HepG2 (cell line): ENCODE results near the gene SGSM1. TPM values are rescaled to one million over a fixed set of nuclear protein-coding genes. Genes with fewer than 3 reads are reported as not detected.
A peak's percentile ranks its signal among the peaks of the same experiment; 100 is the strongest.

ENCODE experiments used
- ATAC-seq: fragments of 200-7000 bp; cut with Tn5 transposase; 3 replicates; pipeline ENCODE4 v1.9.1; 2020; ENCODE audit warnings: mild to moderate bottlenecking, moderate library complexity
- BruUV-seq: library from RNA; stranded (reverse); fragments of 400-500 nt; replicated peaks from 2 replicates; lab custom pipeline; 2021; lab: Mats Ljungman, UMichigan
- CTCF ChIA-PET: fragments of 300-600 bp; formaldehyde crosslinking; extraction: SDS; loops from one replicate; lab custom pipeline; 2021; ENCODE audit warnings: low total read pairs, inconsistent platforms, low intra/inter-chr PET ratio; lab: Yijun Ruan, JAX
- POLR2A ChIA-PET: fragments of 350-600 bp; sonication (Branson Sonifier 250); formaldehyde crosslinking; loops from one replicate; lab custom pipeline; 2020; ENCODE audit warnings: antibody characterized with exemption, inconsistent platforms; lab: Yijun Ruan, JAX
- DNase-seq: peaks from one replicate; pipeline ENCODE4 v3.0.0-alpha.2; 2015; ENCODE audit warnings: low spot score
- FAIRE-seq: peaks from 3 replicates; lab custom pipeline; 2011; peaks lifted over from hg19 to GRCh38; lab: Jason Lieb, UNC
- H2AFZ ChIP-seq: one replicate; pipeline ENCODE4 v1.6.1; 2011; ENCODE audit warnings: low read length, inconsistent platforms
- H3K27ac ChIP-seq: fragments of 300-600 bp; 3 replicates; pipeline ENCODE4 v1.8.0; 2011; ENCODE audit warnings: mixed run types, mild to moderate bottlenecking, mixed read lengths, low read length, inconsistent platforms; ENCODE audit not compliant: insufficient read depth; ENCODE audit errors: extremely low read length
- H3K27me3 ChIP-seq, 2 experiments: fragments of 200-600 bp in 1 of 2; 2 replicates in 1 of 2; 3 replicates in 1 of 2; pipeline versions ENCODE4 v1.6.0 to v1.8.0; 2011; ENCODE audit warnings: low read length in 2 of 2, mild to moderate bottlenecking in 2 of 2, moderate library complexity in 2 of 2, inconsistent platforms in 1 of 2; ENCODE audit not compliant: insufficient read depth in 2 of 2, control insufficient read depth in 1 of 2
- H3K36me3 ChIP-seq, 2 experiments: fragments of 200-600 bp in 1 of 2; replicated peaks in 1 of 2; 2 replicates in 1 of 2; 3 replicates in 1 of 2; pipeline versions ENCODE4 v1.5.1 to v1.8.0; 2011; ENCODE audit warnings: low read length in 2 of 2, inconsistent platforms in 1 of 2; ENCODE audit not compliant: insufficient read depth in 2 of 2, control insufficient read depth in 1 of 2
- H3K4me1 ChIP-seq: 2 replicates; pipeline ENCODE4 v1.5.1; 2012; ENCODE audit warnings: low read length, inconsistent platforms; ENCODE audit not compliant: insufficient read depth
- H3K4me2 ChIP-seq: 2 replicates; pipeline ENCODE4 v1.6.0; 2011; ENCODE audit warnings: low read depth, low read length, inconsistent platforms
- H3K4me3 ChIP-seq, 3 experiments: fragments of 200-600 bp in 1 of 3; sonication (generic), shearing (Covaris generic) in 1 of 3; replicated peaks in 1 of 3; 2 replicates each; pipeline ENCODE4 v1.5.1; 2011 to 2016; ENCODE audit warnings: low read length in 3 of 3, inconsistent platforms in 2 of 3, low read depth in 2 of 3, mild to moderate bottlenecking in 2 of 3, control low read depth in 1 of 3, mixed read lengths in 1 of 3; ENCODE audit not compliant: insufficient read depth in 1 of 3
- H3K79me2 ChIP-seq: one replicate; pipeline ENCODE4 v1.6.1; 2011; ENCODE audit warnings: low read length, inconsistent platforms; ENCODE audit not compliant: insufficient read depth
- H3K9ac ChIP-seq: 2 replicates; pipeline ENCODE4 v1.6.0; 2011; ENCODE audit warnings: mild to moderate bottlenecking, low read depth, low read length, inconsistent platforms; ENCODE audit not compliant: insufficient read depth
- H3K9me3 ChIP-seq: 2 replicates; pipeline ENCODE4 v1.5.1; 2012; ENCODE audit warnings: mild to moderate bottlenecking, low read length
- H4K20me1 ChIP-seq: 2 replicates; pipeline ENCODE4 v1.6.0; 2011; ENCODE audit warnings: inconsistent platforms, mild to moderate bottlenecking, low read length, moderate library complexity; ENCODE audit not compliant: insufficient read depth
- FOXO1 ChIP-seq: sonication (generic); formaldehyde crosslinking; IDR thresholded peaks from 2 replicates; pipeline ENCODE4 v1.4.0; 2020; ENCODE audit warnings: missing genetic modification reagents
- LCORL ChIP-seq, 2 experiments: fragments of 450-650 bp in 1 of 2; sonication (generic) in 1 of 2; formaldehyde crosslinking in 1 of 2; IDR thresholded peaks; 2 replicates each; pipeline versions ENCODE4 v1.5.0 to v1.6.1; 2017 to 2020; ENCODE audit warnings: antibody characterized with exemption in 1 of 2, missing genetic modification reagents in 1 of 2
- RARA ChIP-seq: IDR thresholded peaks from 2 replicates; pipeline ENCODE4 v1.6.1; 2016; ENCODE audit warnings: missing genetic modification reagents, missing compliant biosample characterization
- SP5 ChIP-seq: IDR thresholded peaks from 2 replicates; pipeline ENCODE4 v1.6.1; 2016; ENCODE audit warnings: low read depth, borderline replicate concordance
- ZFY ChIP-seq: sonication (generic); formaldehyde crosslinking; IDR thresholded peaks from 2 replicates; pipeline ENCODE4 v1.4.0; 2020; ENCODE audit warnings: missing genetic modification reagents
- ZNF260 ChIP-seq: sonication (generic); formaldehyde crosslinking; IDR thresholded peaks from 2 replicates; pipeline ENCODE4 v1.4.0; 2020; ENCODE audit warnings: missing genetic modification reagents, low read depth, mild to moderate bottlenecking, borderline replicate concordance
- WGBS: methylation state at CpG from one replicate; pipeline ENCODE4 v1.1.6; 2017; ENCODE audit warnings: low lambda C conversion rate; 5-methylcytosine and 5-hydroxymethylcytosine counted together
- in situ Hi-C: cut with HindIII; loops from 2 replicates; pipeline ENCODE4 v1.10.0; 2017; ENCODE audit warnings: low pct_unique_long_range_greater_than_20kb; ENCODE audit not compliant: extremely low pct_ligation_motif_present
- intact Hi-C: fragments of 100-400 bp; cut with micrococcal nuclease; formaldehyde crosslinking; loops from one replicate; pipeline ENCODE4 v1.10.0; 2022; ENCODE audit not compliant: unreplicated experiment
- polyA plus RNA-seq, 8 experiments: library from polyadenylated mRNA; depleted of rRNA in 3 of 8; stranded (reverse) in 7 of 8; unstranded in 1 of 8; fragments of >200 nt; fragmentation: Illumina TruSeq in 4 of 8; extraction: Trizol in 4 of 8; gene quantifications; 2 replicates each; pipeline versions ENCODE4 v1.2.1 to v1.2.3, GENCODE V29; 2011 to 2016; ENCODE audit warnings: low read depth in 4 of 8, missing spikeins in 1 of 8, mixed read lengths in 1 of 8; ENCODE audit not compliant: insufficient read depth in 1 of 8
- total RNA-seq, 5 experiments: library from RNA; depleted of rRNA; stranded (reverse); fragments of >200 nt; fragmentation: Illumina TruSeq; extraction: Trizol; gene quantifications; 2 replicates each; pipeline ENCODE4 v1.2.3, GENCODE V29; 2016; ENCODE audit warnings: low read depth in 1 of 5
- TF ChIP-seq, protein P1 (sequence below): sonication (generic); formaldehyde crosslinking; IDR thresholded peaks from 2 replicates; pipeline ENCODE4 v1.8.0; 2022; ENCODE audit warnings: mild to moderate bottlenecking, missing genetic modification reagents, moderate library complexity
- TF ChIP-seq, protein P2 (sequence below): sonication (generic); formaldehyde crosslinking; IDR thresholded peaks from 2 replicates; pipeline ENCODE4 v1.5.0; 2020; ENCODE audit warnings: mild to moderate bottlenecking, missing genetic modification reagents, borderline replicate concordance
- TF ChIP-seq, protein P3 (sequence below): sonication (generic); formaldehyde crosslinking; IDR thresholded peaks from 2 replicates; pipeline ENCODE4 v1.5.0; 2020; ENCODE audit warnings: mild to moderate bottlenecking, low read depth, missing genetic modification reagents, borderline replicate concordance
- TF ChIP-seq, protein P4 (sequence below): sonication (generic); formaldehyde crosslinking; conservative IDR thresholded peaks from 2 replicates; pipeline ENCODE4 v1.4.0; 2020; ENCODE audit warnings: missing genetic modification reagents

The SGSM1 gene
- total and polyA plus RNA-seq, 2 of the 13 experiments (the other 11 are each of a cell fraction or from before 2014, with no cell fraction given), result 0.07 TPM; not detected in 1

DNA sequence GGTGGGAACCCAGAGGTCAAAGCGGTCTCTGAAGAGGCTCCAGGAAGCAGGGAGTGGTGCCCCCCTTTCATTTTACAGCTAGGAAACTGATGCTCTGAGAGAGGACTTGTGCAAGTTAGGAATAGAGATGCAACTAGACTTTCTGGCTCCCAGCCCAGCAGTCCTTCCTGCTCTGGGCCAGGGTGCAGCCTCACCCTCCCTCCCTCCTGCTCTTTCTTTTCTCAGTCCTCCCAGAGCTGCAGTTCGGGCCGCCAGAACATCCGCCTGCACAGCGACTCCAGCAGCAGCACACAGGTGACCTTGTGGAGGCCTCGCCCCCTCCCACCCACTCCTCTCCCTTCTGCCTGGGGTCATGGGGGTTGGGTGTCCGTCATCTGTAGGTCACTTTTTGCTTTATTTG is 89.0 kb downstream of the SGSM1 start:
- peaks cover 26% of the 10 kb centered on the region for H3K4me1 ChIP-seq
- no peaks in the 10 kb centered on the region for H4K20me1 ChIP-seq
- in situ Hi-C loops (no loop called here), intact Hi-C loops (no loop called here)
- H3K4me2 ChIP-seq, result peak overlapping the region; percentile 88
- DNase-seq (peak; percentile 61), ATAC-seq (peak; percentile 75), FAIRE-seq (no peak)
- peak overlapping the region; percentile 11 to 60 (median 13); a peak in 3 of 6 replicates for H3K4me3 ChIP-seq
- no peaks in the 10 kb centered on the region for H3K9me3 ChIP-seq
- peak overlapping the region; percentile 51 for H3K9ac ChIP-seq
- CTCF ChIA-PET, result no interaction called here
- no TSS peak for BruUV-seq
- H3K79me2 ChIP-seq, result no peaks in the 10 kb centered on the region
- no peaks in the 10 kb centered on the region for H3K36me3 ChIP-seq
- 0% methylated on average over 7 of the region's 7 CpGs for WGBS
- no peak overlapping the region for H2AFZ ChIP-seq
- POLR2A ChIA-PET, result interaction anchor here (1.0 kb wide), 1 partner anchor 129 kb away, joined by 3 read pairs; no protein-coding TSS in a partner anchor
- H3K27me3 ChIP-seq, result 0 out of 5 replicates have a peak, but pooled peaks cover 0 to 8% of the 10 kb centered on the region in 2 experiments
- H3K27ac ChIP-seq, result peak overlapping the region; percentile 69
- TF ChIP-seq, protein P1, sequence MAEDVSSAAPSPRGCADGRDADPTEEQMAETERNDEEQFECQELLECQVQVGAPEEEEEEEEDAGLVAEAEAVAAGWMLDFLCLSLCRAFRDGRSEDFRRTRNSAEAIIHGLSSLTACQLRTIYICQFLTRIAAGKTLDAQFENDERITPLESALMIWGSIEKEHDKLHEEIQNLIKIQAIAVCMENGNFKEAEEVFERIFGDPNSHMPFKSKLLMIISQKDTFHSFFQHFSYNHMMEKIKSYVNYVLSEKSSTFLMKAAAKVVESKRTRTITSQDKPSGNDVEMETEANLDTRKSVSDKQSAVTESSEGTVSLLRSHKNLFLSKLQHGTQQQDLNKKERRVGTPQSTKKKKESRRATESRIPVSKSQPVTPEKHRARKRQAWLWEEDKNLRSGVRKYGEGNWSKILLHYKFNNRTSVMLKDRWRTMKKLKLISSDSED (CRISPR knock-in tag), result no peak
- TF ChIP-seq, protein P2, sequence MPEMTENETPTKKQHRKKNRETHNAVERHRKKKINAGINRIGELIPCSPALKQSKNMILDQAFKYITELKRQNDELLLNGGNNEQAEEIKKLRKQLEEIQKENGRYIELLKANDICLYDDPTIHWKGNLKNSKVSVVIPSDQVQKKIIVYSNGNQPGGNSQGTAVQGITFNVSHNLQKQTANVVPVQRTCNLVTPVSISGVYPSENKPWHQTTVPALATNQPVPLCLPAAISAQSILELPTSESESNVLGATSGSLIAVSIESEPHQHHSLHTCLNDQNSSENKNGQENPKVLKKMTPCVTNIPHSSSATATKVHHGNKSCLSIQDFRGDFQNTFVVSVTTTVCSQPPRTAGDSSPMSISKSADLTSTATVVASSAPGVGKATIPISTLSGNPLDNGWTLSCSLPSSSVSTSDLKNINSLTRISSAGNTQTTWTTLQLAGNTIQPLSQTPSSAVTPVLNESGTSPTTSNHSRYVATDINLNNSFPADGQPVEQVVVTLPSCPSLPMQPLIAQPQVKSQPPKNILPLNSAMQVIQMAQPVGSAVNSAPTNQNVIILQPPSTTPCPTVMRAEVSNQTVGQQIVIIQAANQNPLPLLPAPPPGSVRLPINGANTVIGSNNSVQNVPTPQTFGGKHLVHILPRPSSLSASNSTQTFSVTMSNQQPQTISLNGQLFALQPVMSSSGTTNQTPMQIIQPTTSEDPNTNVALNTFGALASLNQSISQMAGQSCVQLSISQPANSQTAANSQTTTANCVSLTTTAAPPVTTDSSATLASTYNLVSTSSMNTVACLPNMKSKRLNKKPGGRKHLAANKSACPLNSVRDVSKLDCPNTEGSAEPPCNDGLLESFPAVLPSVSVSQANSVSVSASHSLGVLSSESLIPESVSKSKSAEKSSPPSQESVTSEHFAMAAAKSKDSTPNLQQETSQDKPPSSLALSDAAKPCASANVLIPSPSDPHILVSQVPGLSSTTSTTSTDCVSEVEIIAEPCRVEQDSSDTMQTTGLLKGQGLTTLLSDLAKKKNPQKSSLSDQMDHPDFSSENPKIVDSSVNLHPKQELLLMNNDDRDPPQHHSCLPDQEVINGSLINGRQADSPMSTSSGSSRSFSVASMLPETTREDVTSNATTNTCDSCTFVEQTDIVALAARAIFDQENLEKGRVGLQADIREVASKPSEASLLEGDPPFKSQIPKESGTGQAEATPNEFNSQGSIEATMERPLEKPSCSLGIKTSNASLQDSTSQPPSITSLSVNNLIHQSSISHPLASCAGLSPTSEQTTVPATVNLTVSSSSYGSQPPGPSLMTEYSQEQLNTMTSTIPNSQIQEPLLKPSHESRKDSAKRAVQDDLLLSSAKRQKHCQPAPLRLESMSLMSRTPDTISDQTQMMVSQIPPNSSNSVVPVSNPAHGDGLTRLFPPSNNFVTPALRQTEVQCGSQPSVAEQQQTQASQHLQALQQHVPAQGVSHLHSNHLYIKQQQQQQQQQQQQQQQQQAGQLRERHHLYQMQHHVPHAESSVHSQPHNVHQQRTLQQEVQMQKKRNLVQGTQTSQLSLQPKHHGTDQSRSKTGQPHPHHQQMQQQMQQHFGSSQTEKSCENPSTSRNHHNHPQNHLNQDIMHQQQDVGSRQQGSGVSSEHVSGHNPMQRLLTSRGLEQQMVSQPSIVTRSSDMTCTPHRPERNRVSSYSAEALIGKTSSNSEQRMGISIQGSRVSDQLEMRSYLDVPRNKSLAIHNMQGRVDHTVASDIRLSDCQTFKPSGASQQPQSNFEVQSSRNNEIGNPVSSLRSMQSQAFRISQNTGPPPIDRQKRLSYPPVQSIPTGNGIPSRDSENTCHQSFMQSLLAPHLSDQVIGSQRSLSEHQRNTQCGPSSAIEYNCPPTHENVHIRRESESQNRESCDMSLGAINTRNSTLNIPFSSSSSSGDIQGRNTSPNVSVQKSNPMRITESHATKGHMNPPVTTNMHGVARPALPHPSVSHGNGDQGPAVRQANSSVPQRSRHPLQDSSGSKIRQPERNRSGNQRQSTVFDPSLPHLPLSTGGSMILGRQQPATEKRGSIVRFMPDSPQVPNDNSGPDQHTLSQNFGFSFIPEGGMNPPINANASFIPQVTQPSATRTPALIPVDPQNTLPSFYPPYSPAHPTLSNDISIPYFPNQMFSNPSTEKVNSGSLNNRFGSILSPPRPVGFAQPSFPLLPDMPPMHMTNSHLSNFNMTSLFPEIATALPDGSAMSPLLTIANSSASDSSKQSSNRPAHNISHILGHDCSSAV (CRISPR knock-in tag), result no peak
- TF ChIP-seq FOXO1 (CRISPR knock-in tag) (no peak), LCORL (IDR thresholded peaks at IDR 0.05) (no peak), LCORL (CRISPR knock-in tag; IDR thresholded peaks at IDR 0.05) (no peak; the same call in 1 of the 2 replicates), RARA (CRISPR knock-in tag) (peak; percentile 30; the same call in 1 of the 2 replicates), ZFY (0 out of 2 replicates have a peak, but pooled peaks have one; percentile 4), ZNF260 (no peak), SP5 (CRISPR knock-in tag) (peak; percentile 54; the same call in 1 of the 2 replicates)
- TF ChIP-seq, protein P3, sequence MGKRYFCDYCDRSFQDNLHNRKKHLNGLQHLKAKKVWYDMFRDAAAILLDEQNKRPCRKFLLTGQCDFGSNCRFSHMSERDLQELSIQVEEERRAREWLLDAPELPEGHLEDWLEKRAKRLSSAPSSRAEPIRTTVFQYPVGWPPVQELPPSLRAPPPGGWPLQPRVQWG, result no peak
- TF ChIP-seq, protein P4, sequence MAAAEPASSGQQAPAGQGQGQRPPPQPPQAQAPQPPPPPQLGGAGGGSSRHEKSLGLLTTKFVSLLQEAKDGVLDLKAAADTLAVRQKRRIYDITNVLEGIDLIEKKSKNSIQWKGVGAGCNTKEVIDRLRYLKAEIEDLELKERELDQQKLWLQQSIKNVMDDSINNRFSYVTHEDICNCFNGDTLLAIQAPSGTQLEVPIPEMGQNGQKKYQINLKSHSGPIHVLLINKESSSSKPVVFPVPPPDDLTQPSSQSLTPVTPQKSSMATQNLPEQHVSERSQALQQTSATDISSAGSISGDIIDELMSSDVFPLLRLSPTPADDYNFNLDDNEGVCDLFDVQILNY (CRISPR knock-in tag), result no peak
